Measurements from ENCODE around the gene SMAGP. TPM values are rescaled to one million over a fixed set of nuclear protein-coding genes. Genes with fewer than 3 reads are reported as not detected.

Gene SMAGP
- total RNA-seq, 1 donor = 9.8 TPM

- Histone ChIP-seq H4K20me1 (ENCODE audit: insufficient read depth, low read length) (peaks cover 1% of the 10 kb centered on the region), H3K27ac (ENCODE audit: low read depth, low read length) (peak overlapping the region; percentile 44), H3K4me1 (ENCODE audit: insufficient read depth, low read length) (peaks cover 23% of the 10 kb centered on the region), H3K4me2 (ENCODE audit: insufficient read depth, low read length) (peak overlapping the region; percentile 57), H3K36me3 (ENCODE audit: insufficient read depth, low read length) (peaks cover 49% of the 10 kb centered on the region), H2AFZ (ENCODE audit: low read length) (peak overlapping the region; percentile 59), H3K4me3 (ENCODE audit: insufficient read depth, low read length) (peak overlapping the region; percentile 13), H3K9me3 (ENCODE audit: low read depth, low read length) (no peaks in the 10 kb centered on the region), H3K27me3 (ENCODE audit: insufficient read depth, low read length) (no peaks in the 10 kb centered on the region), H3K79me2 (ENCODE audit: insufficient read depth, low read length) (peaks cover 48% of the 10 kb centered on the region)
- no peak for TF ChIP-seq CTCF (IDR thresholded peaks at IDR 0.05; ENCODE audit: extremely low read depth, low read depth, low read length)
- DNase-seq (ENCODE audit: insufficient read length, low spot score, missing footprints) = no peak
Measured at GRCh38 chr12:51245476-51246253, 24.6 kb downstream of the SMAGP start.

GRCh38 chr12:51244269-51244668 lies 25.9 kb downstream of the SMAGP start:
- Histone ChIP-seq H3K36me3 (ENCODE audit: insufficient read depth, low read length) (peaks cover 52% of the 10 kb centered on the region), H3K4me2 (ENCODE audit: insufficient read depth, low read length) (no peak overlapping the region), H3K9me3 (ENCODE audit: low read depth, low read length) (no peaks in the 10 kb centered on the region), H4K20me1 (ENCODE audit: insufficient read depth, low read length) (peaks cover 6% of the 10 kb centered on the region), H3K79me2 (ENCODE audit: insufficient read depth, low read length) (peaks cover 58% of the 10 kb centered on the region), H3K27ac (ENCODE audit: low read depth, low read length) (peak overlapping the region; percentile 3), H2AFZ (ENCODE audit: low read length) (no peak overlapping the region), H3K4me1 (ENCODE audit: insufficient read depth, low read length) (peaks cover 34% of the 10 kb centered on the region), H3K27me3 (ENCODE audit: insufficient read depth, low read length) (no peaks in the 10 kb centered on the region), H3K4me3 (ENCODE audit: insufficient read depth, low read length) (no peak overlapping the region)
- no peak for DNase-seq (ENCODE audit: insufficient read length, low spot score, missing footprints)
- no peak for TF ChIP-seq CTCF (IDR thresholded peaks at IDR 0.05; ENCODE audit: extremely low read depth, low read depth, low read length)

- Histone ChIP-seq H3K27ac (ENCODE audit: low read depth, low read length) (no peak overlapping the region), H3K79me2 (ENCODE audit: insufficient read depth, low read length) (peaks cover 49% of the 10 kb centered on the region), H2AFZ (ENCODE audit: low read length) (no peak overlapping the region), H3K36me3 (ENCODE audit: insufficient read depth, low read length) (peaks cover 52% of the 10 kb centered on the region), H3K27me3 (ENCODE audit: insufficient read depth, low read length) (no peaks in the 10 kb centered on the region), H4K20me1 (ENCODE audit: insufficient read depth, low read length) (peaks cover 6% of the 10 kb centered on the region), H3K4me1 (ENCODE audit: insufficient read depth, low read length) (peaks cover 39% of the 10 kb centered on the region), H3K4me2 (ENCODE audit: insufficient read depth, low read length) (no peak overlapping the region), H3K4me3 (ENCODE audit: insufficient read depth, low read length) (no peak overlapping the region), H3K9me3 (ENCODE audit: low read depth, low read length) (no peaks in the 10 kb centered on the region)
- DNase-seq (ENCODE audit: insufficient read length, low spot score, missing footprints) = no peak
- no peak for TF ChIP-seq CTCF (IDR thresholded peaks at IDR 0.05; ENCODE audit: extremely low read depth, low read depth, low read length)
Measured at GRCh38 chr12:51242876-51243275, 27.3 kb downstream of the SMAGP start.

GRCh38 chr12:51242120-51242519 lies 28.1 kb downstream of the SMAGP start:
- H3K79me2 ChIP-seq (ENCODE audit: insufficient read depth, low read length) = peaks cover 43% of the 10 kb centered on the region
- no peak for DNase-seq (ENCODE audit: insufficient read length, low spot score, missing footprints)
- peaks cover 52% of the 10 kb centered on the region for H3K36me3 ChIP-seq (ENCODE audit: insufficient read depth, low read length)

More at GRCh38 chr12:51242120-51242519, 28.1 kb downstream of the SMAGP start:
- Histone ChIP-seq H3K27ac (ENCODE audit: low read depth, low read length) (no peak overlapping the region), H3K4me3 (ENCODE audit: insufficient read depth, low read length) (no peak overlapping the region), H3K4me2 (ENCODE audit: insufficient read depth, low read length) (no peak overlapping the region), H3K4me1 (ENCODE audit: insufficient read depth, low read length) (peaks cover 39% of the 10 kb centered on the region), H3K9me3 (ENCODE audit: low read depth, low read length) (no peaks in the 10 kb centered on the region), H3K27me3 (ENCODE audit: insufficient read depth, low read length) (no peaks in the 10 kb centered on the region), H4K20me1 (ENCODE audit: insufficient read depth, low read length) (peaks cover 6% of the 10 kb centered on the region), H2AFZ (ENCODE audit: low read length) (no peak overlapping the region)
- no peak for TF ChIP-seq CTCF (IDR thresholded peaks at IDR 0.05; ENCODE audit: extremely low read depth, low read depth, low read length)
